GM18499 (cell line): ENCODE results near the gene PRKG1.
"Not testable (repeated sequence)": the region's sequence is repeated elsewhere in the genome, so short reads cannot be mapped to it uniquely, and the experiment has no call there.

Source experiments
- ATAC-seq: cut with Tn5 transposase; IDR thresholded peaks from one replicate; pipeline ENCODE4 v1.9.1; 2021; ENCODE audit warnings: moderate number of reproducible peaks; ENCODE audit not compliant: insufficient read depth, unreplicated experiment

PRKG1 gene

DNA sequence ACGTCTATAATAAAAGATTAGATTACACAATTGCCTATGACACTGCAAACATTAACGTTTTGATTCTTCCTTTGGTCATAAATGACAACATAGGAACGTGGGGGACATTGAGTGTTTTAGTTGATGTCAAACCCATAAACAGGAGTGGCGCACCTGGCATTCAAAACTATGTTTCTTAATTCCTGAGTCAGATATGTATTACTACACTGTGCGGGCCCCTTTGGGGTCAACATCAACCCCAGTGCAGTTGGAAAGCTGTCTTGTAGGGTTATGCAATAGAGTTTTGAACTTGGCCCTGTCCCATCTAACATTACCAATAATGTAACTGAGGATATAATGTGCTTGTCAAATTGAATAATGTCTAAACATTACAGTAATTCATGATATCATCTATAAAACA, 468.6 kb downstream of the PRKG1 start:
- no peak for ATAC-seq

DNA sequence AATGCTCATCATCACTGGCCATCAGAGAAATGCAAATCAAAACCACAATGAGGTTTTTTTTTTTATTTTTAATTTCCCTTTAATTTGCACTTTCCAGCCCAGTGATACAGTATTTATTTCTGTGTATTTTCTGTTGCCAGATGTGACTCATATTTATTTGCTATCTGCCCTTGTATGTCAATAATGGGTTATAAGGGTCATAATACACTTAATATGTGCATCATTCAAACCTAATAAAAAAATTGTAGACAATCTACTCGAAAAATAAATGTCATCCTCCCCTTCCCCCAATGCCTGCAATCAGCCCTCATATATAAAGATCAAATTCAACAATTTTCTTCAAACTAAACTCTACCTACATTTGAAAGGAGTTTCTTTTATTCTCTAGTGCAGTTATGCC, 470.6 kb downstream of the PRKG1 start:
- no peak for ATAC-seq

DNA sequence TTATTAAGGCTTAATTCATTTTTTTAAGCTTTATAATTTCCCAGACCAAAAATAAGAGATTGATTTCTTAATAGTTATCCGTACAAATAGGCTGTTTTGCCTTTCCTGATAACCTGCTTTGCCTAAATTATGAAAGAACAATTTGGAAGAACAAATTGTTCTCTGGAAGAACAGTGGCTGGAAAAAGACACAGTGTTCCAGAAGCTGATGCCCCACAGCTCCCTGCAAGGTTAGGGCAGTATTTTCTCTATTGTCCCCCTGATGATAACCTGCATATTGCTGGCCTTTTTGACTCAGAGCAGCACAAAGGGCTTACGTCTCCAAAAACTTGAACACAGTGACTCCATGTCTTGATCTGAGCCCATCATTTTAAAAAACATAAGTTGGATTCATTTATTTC, 473.7 kb downstream of the PRKG1 start:
- no peak for ATAC-seq

DNA sequence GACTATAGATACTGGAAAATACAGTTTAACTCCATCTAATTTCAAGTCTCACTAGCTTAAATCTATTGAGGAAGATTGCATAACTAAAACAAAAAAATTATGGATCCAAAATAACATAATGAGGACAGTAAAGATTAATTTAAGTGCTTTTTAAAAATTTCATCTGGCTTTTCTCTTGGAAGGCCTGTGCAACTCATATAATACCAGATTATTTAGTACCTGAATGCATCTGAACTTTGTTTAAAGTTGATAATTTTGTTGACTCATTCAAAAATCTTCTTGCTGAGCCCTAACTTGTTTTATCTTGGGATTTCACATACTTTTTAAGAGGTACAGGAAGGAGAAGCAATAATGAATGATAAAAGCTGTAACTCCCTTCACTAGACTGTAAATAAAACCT, 478.6 kb downstream of the PRKG1 start:
- ATAC-seq = no peak

DNA sequence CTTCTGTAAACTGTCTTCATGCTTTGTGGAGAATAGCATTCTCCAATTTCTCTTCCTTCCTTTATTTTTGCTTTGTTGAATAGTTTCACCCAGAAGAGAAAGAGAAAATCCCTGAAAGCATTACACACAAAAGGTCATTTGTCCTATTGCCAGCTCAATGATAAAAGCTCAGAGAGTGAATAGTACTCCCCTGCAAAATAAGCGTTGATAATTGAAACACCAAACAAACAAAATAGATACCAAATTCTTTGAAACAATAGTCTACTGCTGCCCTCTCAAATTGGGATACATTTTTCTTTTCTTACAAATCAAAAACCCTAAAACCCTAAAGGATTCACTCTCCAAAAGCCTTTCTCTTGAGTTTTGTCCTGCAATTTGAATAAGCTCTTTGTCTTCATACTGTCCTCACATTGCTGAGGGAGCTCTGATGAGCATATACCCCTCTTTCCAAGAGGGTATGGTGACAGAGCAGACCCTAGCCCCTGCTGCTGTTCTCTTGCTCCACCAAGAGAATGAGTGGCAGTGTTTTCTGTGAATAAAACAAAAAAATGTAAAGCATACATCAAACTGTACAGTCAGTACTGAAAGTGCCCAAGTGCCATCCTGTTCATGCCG, 490.7 kb downstream of the PRKG1 start:
- ATAC-seq = no peak

DNA sequence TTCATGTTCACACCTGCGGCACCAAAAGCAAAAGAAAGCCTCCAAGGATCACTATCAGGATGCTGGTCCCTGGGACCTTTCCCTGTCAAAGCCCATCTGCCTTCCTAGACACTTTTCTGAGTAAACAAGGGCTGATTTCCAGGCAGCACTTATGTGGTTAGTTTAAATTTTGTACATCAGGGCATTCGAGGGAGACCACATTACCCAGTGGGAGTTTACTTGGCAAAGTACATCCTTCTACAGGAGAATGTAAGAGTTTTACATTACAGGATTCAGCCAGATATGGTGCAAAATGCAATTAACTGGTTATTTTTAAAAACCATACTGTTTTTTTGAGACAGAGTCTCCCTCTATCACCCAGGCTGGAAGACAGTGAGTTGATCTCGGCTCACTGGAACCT, 493.0 kb downstream of the PRKG1 start:
- no peak for ATAC-seq

DNA sequence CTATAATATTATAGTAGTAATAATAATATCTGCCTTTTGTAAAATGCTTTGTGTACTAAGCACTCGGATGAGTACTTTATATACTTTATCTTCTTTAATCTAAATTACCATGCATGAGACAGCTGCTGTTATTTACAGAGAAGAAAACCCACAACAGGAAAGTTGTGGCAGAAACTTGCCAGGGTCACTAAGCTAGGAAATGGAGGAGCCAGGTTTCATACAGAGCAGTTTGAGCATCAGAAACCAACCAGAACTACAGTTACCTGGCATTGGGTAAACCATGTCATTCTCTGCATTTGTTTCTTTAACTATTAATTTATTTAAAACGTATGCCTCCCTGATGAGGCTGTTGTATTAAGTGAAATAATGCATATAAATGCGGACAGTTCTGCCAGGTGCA, 495.2 kb downstream of the PRKG1 start:
- ATAC-seq = no peak

DNA sequence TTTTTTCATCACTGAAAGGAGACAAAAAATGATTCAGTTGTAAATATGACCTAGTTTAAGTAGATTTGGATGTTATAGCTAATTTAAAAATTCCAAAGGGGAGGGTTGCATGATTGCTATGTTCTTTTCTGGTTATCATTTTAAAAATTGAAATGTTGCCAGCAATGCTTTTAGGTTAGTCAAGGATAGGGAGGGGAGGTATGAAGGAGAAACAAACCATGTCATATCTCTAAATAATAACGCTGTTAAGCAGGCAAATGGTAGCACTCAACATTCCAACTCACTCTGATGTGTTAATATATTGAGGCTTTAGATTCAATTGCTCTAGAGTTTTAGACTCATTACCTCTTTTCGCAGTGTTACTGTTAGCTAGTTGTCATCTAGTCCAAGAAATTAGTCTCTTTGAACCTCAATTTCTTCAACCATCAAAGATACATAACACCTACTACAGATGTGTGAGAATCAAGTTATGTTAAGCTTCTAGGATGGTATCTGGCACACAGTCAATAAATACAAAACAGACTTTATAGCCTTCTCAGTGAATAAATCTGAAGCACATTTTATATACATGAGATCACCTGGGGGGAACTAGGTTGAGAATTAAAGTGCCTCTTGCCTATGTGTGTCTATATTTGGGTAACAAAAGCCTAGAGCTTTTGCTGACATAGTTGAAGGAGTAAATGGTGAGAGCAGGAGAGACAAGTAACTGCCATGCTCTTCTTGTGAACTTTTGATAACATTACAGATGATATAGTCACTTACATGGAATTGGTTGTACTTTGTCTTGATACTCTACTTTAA, 500.2 kb downstream of the PRKG1 start:
- ATAC-seq = no peak

DNA sequence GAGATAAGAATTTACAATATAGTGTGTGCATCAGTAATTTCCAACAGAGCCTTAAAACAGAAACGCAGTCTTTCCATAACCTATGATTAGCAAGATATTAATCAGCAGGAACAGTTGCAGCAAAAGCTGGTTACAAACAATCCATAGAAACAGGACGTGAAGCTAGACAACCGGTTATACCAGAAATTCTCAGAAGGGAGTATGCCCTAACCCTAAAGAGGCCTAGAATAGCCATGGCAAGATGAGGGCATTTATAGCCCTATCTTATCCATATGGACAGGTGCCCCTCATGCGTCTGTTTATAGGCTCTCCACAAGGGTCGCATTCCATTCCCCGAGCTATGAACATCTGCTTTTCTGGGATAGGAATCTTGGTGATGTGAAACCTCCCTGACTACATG, 506.9 kb downstream of the PRKG1 start:
- ATAC-seq = not testable (repeated sequence)

DNA sequence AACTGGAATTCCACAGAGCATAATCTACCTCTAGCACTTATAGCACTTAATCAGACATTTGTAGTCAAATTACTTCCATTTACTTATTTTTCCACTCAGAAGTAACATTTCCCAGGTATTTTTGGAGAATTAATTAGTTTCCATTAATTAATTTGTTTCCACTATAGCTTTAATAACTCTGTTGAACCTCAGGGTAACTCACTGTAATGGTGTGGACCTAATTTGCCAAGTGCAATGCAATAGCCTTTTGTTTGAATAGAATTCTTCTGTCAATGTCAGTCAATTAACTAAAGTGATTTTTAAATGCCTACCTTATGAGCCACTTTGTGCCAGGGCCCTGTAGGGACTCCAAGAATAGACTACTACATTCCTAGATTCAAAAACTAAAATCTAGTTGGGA, 509.7 kb downstream of the PRKG1 start:
- ATAC-seq = no peak

DNA sequence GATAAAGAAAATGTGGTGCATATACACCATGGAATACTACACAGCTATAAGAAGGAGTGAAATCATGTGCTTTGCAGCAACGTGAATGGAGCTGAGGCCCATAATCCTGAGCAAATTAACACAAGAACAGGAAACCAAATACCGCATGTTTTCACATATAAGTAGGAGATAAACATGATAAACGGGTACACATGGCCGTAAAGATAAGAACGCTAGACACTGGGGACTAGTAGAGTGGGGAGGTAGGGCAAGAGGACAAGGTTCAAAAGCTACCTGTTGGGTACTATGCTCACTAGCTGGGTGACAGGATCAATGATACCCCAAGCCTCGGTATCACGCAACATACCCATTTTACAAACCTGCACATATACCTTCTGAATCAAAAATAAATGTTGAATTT, 511.5 kb downstream of the PRKG1 start:
- ATAC-seq = no peak

DNA sequence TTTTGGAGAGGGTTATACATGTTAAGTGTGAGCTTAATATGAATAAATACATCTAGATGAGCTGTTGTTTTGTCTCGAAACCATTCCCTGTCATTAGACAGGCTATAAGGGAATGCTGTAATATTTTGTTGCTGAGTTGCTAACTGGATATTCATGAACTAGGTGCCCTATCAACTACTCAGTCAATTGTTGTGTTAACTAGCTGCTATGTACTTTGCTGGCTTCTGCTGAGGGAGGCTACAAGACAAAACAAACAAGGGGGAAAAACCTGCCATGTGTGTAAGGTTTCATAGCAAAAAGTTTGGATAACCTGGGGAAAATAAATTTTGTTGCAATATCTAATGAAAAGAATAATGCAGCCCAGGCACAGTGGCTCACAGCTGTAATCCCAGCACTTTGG, 514.7 kb downstream of the PRKG1 start:
- no peak for ATAC-seq

DNA sequence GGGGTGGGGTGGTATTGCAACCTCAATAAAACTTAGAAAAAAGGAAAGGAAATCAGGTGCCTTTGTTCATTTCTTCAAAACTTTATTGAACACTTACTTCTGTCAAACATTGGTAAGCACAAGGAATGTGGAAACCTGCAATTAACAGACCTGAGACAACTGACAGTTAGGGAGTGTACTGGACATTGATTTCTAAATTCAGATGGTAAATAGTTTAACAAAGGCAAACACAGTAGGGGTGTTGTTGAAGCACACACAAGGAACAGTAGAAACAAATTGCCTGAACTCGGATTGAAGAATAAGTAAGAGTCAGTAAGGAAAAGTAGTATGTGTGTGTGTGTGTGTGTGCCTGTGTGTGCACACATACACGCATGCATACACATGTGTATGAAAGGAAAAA, 516.5 kb downstream of the PRKG1 start:
- ATAC-seq = no peak

DNA sequence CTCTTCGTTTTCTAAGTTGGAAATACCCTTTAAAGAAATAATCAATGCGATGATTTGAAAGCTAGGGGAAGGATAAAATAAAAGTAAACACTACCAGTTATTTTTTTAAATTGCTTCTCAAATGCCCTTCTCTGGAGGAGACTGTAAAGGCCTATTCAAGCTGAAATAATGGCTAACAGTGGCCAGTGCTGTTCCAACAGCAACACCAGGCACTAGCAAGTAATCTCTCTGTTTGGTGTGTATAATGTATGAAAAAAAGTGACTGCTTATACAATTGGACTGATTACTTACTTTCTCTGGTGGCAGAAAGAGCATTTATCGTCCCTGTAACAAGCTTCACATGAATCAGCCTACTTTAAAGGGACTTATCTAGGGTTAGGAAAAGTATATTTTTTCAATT, 522.4 kb downstream of the PRKG1 start:
- no peak for ATAC-seq

DNA sequence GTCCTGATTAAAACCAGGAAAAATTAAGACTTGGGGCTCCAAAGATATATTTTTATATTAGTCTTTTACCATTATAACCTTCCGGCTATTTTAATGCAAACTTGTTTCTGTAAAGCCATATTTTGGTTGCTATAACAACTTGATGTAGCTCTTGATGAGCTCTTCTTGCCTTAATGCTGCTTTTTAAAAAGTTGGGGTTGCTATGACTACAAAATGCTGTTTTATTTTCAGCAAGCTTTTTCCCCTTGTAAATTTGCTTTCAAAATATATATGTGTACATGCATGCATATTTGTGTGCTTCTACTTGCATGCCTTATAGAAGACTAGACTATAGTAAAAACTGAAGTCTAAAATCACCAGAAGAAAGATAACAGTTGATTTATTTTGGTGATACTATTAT, 525.4 kb downstream of the PRKG1 start:
- ATAC-seq = no peak

DNA sequence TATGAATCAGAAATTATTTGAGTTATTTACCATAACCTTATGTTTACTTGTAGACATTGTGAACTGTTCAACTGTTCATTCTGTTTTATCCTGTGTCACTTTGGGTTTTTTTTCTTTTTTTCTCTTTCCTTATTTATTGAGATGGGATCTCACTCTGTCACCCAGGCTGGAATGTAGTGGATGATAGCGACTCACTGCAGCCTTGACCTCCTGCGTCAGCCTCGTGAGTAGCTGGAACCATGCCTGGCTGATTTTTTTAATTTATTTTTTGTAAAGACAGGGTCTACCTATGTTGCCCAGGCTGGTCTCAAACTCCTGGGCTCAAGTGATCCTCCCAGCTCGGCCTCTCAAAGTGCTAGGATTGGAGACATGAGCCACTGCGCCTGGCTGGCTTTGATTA, 528.0 kb downstream of the PRKG1 start:
- ATAC-seq = no peak

DNA sequence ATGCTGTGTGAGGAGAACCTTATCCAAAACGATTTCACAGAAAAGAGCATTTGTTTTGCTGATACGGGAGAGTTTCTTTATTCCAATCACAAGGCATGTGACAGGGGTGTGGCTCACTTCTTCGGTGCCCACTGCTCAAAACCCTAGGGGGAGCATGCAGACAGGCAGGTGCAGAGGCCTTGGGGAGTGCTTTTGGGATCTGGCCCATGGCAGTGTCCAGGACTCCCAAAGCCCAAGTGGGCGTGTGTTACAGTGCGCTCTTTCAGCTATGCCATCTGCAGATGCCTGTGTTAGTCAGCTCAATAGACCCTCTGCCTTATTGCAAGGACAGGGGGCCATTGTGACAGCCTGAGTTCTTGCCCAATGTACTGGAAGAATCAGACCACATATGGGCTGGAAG, 530.3 kb downstream of the PRKG1 start:
- ATAC-seq = no peak

DNA sequence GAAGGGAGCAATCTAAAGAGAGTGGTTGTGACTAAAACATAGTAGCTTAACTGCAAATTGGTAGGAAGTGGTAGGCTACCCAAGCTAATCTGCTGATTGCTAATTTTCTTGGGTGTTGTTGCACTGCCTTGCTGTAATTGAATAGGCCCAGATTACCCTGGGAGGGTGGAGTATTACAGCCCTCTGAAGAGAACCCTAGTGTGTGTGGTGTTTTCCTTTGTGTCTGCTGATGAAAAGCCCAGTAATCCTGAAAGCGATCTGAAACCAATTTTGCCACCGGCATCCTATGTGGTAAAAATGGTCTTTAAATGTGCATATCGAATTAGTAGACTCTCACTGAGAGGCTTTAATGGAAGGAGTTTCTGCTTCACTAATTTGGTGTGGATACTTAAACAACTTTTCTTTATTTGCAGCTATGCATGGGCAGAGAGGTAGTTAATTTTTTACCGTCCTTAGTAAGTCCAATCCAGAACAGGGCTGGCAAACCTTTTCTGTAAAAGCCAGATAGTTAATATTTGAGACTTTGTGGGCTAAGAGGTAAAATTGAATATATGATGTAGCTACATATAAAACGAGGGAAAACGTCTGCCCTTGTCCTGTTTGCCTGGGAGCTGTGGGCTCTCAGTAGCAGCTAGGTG, 532.7 kb downstream of the PRKG1 start:
- no peak for ATAC-seq

DNA sequence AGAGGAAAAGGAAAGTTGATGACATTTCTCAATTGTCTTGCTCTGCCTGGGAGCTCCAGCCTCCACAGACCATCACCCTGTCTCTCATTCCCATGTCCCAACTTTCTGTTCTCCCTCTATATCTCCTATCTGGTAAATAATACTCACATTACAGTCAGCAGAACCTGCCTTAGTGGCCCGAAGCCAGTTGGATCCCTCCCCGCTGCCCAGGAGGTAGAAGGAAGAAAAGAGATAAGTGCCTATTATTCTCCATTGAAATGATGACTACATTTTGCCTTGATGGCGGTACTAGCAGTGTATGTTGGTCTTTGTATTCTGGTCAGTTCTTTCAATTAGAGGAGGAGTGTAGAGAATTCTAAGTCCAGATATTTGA, 533.2 kb downstream of the PRKG1 start:
- no peak for ATAC-seq

DNA sequence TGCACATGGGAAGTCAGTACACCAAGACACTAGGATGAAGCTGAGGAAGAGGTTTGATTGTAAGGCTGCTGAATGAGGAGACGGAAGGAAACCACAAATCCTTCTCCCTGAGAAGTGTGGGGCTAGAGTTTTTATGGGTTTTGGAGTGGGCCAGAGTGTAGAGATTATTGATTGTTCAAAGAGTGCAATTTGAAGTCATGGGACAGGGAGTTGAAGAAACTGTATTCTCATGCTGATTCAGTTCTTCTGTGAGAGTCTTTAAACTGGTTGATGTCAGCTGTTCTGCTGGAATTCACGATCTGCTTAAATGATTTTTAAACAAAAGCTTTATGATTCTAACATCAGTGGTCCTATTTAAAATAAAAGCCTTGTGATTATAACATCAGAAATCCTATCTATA, 533.9 kb downstream of the PRKG1 start:
- no peak for ATAC-seq

DNA sequence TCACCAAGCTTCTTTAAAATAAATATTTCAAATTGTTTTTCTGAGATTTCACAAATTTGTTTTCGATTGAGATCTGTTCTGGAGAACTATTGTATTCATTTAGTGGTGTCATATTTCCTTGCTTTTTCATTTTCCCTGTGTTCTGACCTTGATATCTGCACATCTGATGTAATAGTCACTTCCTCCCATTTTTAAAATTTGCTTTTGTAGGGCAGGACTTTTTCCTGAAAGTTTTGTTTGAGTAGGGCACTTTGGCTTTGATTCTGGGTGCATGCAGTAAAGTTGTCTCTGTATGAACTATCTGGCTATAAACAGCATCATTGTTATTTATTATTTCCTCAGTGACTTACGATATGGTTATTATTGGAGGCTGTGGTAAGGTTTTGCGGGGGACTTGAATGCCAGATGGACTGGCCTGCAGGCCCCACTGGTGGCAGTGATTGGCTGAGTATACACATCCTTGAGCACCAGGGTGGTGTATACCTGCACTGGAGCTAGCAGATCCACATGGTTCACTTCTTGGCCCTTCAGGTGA, 541.5 kb downstream of the PRKG1 start:
- no peak for ATAC-seq
